T-helper 1 cell treated with Interleukin-12 subunit alpha and Interleukin-12 subunit beta and Interleukin-4 antibody, amounts not matched to agents 30 ng/mL and 1 ng/mL, for 36 hours (primary cell): Measurements from ENCODE around the gene SUSD1. TPM values are rescaled to one million over a fixed set of nuclear protein-coding genes. Genes with fewer than 3 reads are reported as not detected.

Experiments
- intact Hi-C: fragments of 100-400 bp; cut with micrococcal nuclease; formaldehyde crosslinking; loops from one replicate; pipeline ENCODE4 v1.15.1; 2024
- total RNA-seq: library from RNA; stranded (reverse); gene quantifications from 2 replicates; pipeline ENCODE4 v1.2.3, GENCODE V29; 2022

SUSD1 gene
- total RNA-seq, 1 donor from 2014 or later = 23.7 TPM

DNA sequence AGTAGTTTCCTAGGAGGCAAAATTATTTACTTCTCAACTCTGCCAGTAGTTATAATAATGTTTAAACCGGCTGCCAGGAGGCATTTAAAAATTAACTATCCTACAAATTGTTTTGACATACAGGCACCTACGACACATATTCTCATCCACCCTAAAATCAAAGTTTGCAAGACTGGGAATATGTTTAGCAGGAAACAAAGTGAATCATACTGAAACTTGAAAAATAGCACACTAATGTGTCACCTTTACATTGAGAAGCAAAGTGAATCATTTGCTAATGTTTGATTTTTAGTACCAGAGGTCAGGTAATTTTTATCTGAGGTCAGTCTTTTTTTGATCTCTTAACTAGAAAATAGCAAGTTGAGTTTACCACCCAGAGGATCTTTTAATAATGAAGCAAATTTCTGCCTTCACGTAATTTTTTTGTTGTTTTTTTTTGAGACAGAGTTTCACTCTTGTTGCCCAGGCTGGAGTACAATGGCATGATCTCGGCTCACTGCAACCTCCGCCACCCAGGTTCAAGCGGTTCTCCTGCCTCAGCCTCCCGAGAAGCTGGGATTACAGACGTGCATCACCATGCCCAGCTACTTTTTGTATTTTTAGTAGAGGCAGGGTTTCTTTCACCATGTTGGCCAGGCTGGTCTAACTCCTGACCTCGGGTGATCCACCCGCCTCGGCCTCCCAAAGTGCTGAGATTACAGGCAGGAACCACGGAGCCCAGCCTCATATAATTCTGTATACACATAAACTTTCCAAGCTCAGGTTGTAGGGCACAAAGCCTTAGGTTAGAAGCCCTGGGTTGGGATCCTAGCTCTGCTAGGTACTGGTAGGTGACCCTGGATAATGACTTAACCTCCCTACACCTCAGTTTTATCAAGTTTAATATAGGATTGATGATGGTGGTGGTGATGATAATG, 154.2 kb downstream of the SUSD1 start:
- intact Hi-C loops = loop anchor here (1.0 kb wide), 1 partner anchor 10 kb away; no protein-coding TSS in a partner anchor

DNA sequence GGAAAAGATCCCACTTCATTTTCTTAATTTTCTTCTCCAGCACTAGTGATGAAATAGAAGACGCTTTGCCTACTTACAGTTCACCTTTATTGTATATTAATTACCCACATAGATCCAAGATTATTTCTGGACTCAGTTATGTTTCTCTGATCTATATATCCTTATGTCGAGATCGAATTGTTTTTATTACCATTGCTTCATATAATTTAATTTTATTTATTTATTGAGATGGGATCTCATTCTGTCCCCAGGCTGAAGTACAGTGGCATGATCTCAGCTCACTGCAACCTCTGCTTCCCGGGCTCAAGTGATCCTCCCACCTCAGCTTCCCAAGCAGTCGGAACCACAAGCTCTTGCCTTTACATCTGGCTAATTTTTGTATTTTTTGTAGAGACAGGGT, 157.2 kb downstream of the SUSD1 start:
- intact Hi-C loops = no loop called here

- intact Hi-C loops = no loop called here
Measured at GRCh38 chr9:112015736-112016135, 159.4 kb downstream of the SUSD1 start.

DNA sequence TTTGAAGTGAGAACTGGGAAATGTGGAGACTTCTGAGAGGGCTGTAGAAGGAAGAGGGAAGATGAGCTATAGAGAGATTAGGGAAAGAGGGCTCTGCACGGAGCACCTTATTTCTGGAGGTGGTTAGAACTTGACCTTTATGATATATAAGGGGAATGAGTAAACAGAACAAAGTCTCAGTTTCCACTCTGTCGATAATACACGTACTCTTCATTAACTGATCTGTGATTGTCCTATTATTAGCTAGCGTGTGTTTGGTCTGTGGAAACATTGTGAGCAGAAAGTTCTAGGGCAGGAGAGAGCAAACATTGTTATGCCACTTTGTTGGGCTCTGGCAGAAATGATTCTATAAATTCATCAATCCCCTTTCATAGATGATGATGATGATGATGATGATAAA, 159.9 kb downstream of the SUSD1 start:
- intact Hi-C loops = no loop called here

GRCh38 chr9:112013266-112013665, 161.8 kb downstream of the SUSD1 start:
- intact Hi-C loops = no loop called here

DNA sequence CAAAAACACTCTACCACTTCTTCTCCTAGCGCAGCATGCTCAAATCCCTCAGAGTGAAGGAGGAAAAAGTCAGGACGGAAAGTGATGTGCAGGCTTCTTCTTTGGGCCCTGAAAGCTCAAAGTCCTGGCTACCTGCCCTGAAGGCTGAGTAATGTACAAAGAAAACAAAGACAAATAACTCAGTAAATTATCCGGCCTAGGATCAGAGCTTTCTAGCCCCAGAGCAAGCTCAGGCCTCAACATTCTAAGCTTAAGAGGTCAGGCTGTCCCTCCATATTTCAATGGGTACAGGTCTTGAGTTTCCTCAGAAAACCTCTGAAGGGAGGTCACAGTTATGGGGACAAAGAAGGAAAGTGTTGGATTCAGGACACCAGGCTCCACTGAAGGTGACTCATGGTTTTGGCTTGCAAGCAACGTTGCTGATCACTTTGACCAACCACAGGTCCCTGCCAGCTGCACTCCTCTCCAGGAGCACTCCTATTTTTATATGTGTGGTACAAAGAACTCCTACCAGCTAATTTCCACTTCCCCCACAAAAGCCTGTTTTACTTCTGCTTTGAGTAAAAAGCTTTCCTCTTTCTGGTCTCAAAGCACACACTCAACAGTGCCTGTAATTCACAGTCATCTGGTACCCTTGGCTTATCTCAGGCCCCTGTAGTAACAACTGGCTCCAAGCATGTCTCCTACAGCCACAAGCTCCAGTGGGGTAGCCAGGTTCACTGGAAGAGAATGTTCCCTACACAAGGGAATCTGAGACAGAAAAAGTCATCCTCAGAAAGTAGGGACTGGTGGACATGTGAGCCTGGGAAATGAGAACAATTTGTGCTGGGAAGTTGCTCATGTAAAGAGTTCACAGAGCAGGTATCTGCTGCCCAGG, 162.8 kb downstream of the SUSD1 start:
- intact Hi-C loops = no loop called here

DNA sequence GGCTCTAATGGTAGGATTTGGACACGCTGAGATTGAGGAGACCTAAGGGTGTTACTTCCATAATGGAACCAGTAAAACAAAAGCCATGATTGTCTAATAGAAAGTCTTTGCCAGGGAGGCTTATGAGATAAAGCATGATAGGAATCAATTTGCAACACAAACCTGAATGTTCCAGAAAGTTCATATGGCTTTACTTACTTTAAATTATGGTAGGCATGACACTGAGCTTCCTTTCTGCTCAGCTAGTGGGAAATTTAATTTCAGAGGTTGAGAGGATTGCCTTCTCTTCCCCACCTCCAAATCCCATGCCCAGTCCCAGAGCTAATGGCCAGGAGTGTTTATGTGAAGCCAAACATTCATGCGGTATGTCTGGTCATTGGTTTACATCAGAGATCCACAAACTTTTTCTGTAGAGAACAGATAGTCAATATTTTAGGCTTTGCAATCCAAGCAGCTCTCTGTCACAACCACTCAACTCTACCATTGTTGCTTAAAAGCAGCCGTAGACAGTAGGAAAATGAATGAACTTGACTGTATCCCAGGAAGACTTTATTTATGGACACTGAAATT, 164.0 kb downstream of the SUSD1 start:
- intact Hi-C loops = loop anchor here (1.0 kb wide), 1 partner anchor 9 kb away; no protein-coding TSS in a partner anchor

- intact Hi-C loops = no loop called here
Measured at GRCh38 chr9:112010537-112010936, 164.6 kb downstream of the SUSD1 start.

- intact Hi-C loops = no loop called here
Measured at GRCh38 chr9:112009656-112010055, 165.4 kb downstream of the SUSD1 start.

- intact Hi-C loops = no loop called here
Measured at GRCh38 chr9:112007575-112008240, 167.4 kb downstream of the SUSD1 start.

DNA sequence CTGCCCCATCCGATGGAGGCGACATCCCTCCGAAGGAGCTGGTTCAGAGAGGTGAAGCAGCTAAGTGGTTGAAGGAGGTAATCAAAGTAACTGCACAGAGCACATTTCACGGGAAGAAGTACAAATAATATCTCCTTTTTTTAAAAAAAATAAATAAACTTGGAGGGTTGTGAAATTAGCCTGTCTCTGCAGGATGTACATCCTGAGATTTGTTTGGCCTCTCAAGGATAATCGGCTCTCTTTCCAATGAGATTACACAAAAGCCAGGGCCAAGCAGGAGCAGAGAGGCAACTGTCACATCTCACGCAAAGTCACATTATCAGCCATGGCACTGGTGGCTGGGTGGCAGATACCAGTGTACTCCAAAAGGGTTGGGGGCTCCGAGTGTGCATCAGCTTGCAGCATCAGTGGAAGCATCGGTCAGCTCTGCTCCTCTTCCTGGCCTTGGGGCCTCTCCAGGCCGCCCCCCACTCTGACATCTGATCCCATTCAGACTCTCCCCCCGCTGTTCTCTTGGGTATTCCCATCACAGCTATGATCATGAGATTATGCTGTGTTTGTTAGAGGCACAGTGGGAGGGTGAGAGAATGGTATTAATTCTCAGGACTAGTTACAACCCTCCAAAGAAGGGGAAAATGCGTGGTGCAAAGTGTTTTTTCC, 168.6 kb downstream of the SUSD1 start:
- intact Hi-C loops = no loop called here

DNA sequence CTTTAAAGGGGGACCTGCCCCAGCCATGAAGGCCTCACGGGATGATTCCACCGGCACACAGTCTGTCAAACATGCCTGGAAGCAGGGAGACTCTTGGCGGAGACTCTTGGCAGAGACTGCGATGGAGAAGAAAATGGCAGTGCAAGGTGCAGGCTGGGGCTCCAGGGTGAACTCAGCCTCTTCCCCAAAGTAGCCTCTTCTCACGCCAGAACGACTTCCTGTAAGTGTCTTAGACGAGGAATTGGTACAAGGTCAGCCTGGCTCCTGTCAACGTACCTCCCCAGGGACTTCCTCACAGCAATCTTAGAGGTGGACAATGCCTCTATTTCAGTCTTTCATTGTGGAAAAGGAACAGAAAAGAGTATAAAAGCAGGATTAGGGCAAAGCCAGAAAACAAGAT, 169.2 kb downstream of the SUSD1 start:
- intact Hi-C loops = no loop called here

- intact Hi-C loops = no loop called here
Measured at GRCh38 chr9:112003538-112003937, 171.6 kb downstream of the SUSD1 start.

DNA sequence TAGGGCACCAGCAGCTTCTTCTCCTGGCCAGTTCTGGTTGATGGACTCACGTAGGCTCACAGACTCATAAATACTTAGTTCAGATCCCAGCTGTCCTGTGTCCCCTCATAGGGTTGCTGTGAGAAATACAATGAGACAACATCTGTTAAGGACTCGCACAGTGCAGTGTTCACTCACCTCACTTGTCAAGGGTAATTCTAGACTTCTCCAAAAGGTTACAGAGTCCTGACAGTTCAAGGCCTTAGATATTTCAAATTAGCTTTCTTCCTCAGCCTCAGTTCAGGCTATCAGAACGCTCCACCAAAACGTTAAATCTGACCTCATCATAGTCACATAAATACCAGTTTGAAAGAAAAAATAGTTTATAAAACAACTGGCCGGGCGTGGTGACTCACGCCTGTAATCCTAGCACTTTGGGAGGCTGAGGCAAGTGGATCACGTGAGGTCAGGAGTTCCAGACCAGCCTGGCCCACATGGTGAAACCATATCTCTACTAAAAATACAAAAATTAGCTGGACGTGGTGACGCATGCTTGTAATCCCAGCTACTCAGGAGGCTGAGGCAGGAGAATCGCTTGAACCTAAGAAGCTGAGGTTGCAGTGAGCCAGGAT, 172.1 kb downstream of the SUSD1 start:
- intact Hi-C loops = no loop called here

DNA sequence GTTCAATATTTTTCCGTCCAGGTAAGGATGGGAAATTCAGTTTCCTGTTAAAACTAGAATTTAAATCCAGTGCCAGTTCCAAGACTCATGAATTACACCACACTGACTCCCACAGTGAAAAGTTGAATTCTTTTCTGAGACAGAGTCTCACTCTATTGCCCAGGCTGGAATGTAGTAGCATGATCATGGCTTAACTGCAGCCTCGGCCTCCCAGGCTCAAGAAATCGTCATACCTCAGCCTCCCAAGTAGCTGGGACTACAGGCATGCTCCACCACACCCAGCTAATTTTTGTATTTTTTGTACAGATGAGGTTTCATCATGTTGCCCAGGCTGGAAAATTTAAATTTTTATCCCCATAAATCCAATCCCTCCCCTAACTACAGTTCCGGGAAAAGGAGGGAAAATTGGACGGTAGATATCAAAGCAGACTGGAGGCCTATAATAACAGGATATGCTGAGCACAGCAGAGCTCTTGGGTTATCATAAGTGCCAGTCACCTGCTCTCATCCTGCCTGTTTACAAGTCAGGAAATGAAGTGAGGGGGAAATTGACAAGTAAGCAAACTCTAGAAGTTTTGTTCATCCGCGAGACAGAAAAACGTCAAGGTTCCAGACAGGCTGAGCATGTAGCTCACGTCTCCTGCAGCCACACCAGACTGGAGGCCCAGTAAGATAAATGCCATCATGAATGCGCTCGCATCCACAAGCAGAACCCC, 172.8 kb downstream of the SUSD1 start:
- intact Hi-C loops = no loop called here

DNA sequence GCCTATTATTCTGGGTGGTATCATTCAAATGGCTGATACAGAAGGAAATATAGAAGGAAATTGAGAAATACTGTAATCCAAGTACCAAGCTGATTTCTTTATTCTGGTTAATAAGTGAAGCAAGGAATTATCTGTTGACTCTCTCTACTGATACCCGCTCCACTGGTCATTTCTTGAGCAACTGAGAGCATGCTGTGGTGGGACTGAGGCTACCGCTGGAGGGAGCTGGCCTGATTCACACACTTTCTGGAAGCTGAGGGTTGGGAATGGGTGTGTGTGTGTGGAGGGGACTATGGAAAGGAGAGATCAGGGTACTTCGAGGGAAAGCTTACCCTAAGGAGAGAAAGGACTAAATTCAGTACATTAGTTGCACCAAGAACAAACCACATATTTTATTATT, 174.4 kb downstream of the SUSD1 start:
- intact Hi-C loops = no loop called here

GRCh38 chr9:111999319-111999718, 175.8 kb downstream of the SUSD1 start:
- intact Hi-C loops = no loop called here

DNA sequence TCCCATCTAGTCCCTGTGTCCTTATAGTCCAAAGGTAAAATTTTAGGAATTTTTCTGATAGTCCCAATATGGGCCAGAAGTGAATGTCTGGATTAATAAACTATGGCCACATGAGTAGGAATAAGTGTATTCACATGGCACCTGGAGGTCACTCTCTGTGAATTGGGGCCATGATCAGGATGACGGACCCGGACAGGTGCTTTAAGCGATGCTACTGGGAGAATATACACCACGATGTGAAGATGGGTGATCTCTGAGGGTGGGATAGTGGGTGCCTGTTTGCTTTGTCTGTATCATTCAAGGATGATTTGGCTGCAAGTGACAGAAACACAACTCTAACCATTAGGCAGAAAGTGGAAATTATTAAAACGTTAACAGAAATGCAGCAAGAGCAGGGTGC, 177.3 kb downstream of the SUSD1 start:
- intact Hi-C loops = no loop called here

- intact Hi-C loops = loop anchor here (5.0 kb wide), 1 partner anchor 38 kb away; no protein-coding TSS in a partner anchor
Measured at GRCh38 chr9:111994831-111995458, 180.2 kb downstream of the SUSD1 start.
